ENCODE measurements around the gene MCCD1.

DNA sequence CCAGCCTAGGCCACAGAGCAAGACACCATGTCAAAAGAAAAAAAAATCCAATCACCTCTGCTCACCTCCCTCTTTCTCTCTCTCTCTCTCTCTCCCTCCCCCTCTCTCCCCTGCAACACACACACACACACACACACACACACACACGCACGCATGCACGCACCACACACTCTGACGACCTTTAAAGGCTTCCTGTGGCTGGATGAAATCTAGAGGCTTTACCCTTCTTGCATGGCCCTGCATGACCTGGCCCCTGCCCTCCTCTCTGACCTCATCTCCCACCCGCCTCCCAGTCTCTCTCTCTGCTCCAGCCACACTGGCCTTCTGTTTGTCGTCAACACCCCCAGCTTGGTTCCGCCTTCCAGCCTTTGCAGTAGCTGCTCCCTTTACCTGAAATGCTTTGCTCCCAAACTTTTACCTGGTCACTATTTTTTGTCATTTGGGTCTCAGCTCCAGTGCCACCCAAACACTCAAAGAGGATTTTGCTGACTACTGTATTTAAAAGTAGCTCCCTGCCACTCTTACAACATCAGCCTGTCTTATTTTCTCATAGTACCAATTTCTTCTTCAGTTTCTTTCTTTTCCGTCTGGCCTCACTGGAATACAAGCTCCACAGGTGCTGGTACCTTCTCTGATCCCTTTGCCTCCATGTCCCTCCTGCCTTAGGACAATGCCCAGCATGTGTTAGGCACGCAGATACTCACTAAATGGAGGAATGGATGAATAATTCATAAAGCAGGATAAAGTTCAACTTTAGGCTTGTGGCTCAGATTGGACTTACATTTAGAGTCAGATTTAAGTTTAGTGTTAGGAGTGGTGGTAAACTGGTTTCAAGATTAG, 39.0 kb downstream of the MCCD1 start:
- TF ChIP-seq, protein P1, sequence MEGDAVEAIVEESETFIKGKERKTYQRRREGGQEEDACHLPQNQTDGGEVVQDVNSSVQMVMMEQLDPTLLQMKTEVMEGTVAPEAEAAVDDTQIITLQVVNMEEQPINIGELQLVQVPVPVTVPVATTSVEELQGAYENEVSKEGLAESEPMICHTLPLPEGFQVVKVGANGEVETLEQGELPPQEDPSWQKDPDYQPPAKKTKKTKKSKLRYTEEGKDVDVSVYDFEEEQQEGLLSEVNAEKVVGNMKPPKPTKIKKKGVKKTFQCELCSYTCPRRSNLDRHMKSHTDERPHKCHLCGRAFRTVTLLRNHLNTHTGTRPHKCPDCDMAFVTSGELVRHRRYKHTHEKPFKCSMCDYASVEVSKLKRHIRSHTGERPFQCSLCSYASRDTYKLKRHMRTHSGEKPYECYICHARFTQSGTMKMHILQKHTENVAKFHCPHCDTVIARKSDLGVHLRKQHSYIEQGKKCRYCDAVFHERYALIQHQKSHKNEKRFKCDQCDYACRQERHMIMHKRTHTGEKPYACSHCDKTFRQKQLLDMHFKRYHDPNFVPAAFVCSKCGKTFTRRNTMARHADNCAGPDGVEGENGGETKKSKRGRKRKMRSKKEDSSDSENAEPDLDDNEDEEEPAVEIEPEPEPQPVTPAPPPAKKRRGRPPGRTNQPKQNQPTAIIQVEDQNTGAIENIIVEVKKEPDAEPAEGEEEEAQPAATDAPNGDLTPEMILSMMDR (IDR thresholded peaks at IDR 0.05): no peak
- TF ChIP-seq SIN3A (IDR thresholded peaks at IDR 0.05; ENCODE audit: borderline replicate concordance, insufficient read depth, low read depth, low read length) (no peak), POLR2AphosphoS5 (IDR thresholded peaks at IDR 0.05; ENCODE audit: low read depth, low read length) (no peak), TCF7L2 (IDR thresholded peaks at IDR 0.05; ENCODE audit: low read depth, low read length) (no peak)
- TF ChIP-seq, protein P2, sequence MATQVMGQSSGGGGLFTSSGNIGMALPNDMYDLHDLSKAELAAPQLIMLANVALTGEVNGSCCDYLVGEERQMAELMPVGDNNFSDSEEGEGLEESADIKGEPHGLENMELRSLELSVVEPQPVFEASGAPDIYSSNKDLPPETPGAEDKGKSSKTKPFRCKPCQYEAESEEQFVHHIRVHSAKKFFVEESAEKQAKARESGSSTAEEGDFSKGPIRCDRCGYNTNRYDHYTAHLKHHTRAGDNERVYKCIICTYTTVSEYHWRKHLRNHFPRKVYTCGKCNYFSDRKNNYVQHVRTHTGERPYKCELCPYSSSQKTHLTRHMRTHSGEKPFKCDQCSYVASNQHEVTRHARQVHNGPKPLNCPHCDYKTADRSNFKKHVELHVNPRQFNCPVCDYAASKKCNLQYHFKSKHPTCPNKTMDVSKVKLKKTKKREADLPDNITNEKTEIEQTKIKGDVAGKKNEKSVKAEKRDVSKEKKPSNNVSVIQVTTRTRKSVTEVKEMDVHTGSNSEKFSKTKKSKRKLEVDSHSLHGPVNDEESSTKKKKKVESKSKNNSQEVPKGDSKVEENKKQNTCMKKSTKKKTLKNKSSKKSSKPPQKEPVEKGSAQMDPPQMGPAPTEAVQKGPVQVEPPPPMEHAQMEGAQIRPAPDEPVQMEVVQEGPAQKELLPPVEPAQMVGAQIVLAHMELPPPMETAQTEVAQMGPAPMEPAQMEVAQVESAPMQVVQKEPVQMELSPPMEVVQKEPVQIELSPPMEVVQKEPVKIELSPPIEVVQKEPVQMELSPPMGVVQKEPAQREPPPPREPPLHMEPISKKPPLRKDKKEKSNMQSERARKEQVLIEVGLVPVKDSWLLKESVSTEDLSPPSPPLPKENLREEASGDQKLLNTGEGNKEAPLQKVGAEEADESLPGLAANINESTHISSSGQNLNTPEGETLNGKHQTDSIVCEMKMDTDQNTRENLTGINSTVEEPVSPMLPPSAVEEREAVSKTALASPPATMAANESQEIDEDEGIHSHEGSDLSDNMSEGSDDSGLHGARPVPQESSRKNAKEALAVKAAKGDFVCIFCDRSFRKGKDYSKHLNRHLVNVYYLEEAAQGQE (IDR thresholded peaks at IDR 0.05; ENCODE audit: insufficient read depth in 1 of 2, low read depth in 2 of 2, low read length in 1 of 2): no peak

All from Panc1 (cell line).